AG04449 (cell line): ENCODE measurements around the gene CFAP65.

Source experiments
- CTCF ChIA-PET: fragments of 350-600 bp; formaldehyde crosslinking; extraction: SDS; loops from one replicate; lab custom pipeline; 2021; ENCODE audit warnings: antibody characterized with exemption; lab: Yijun Ruan, JAX
- POLR2A ChIA-PET: fragments of 400-600, 350-600 bp; formaldehyde crosslinking; extraction: SDS; loops from one replicate; lab custom pipeline; 2020; ENCODE audit warnings: antibody characterized with exemption, inconsistent platforms; lab: Yijun Ruan, JAX
- DNase-seq: peaks from one replicate; pipeline ENCODE4 v3.0.0-alpha.2; 2010; ENCODE audit warnings: low read depth, low spot score
- H3K4me3 ChIP-seq: 2 replicates; pipeline ENCODE4 v1.5.1; 2011; ENCODE audit warnings: low read depth, mild to moderate bottlenecking, control low read depth, low read length
- TF ChIP-seq, protein P1 (sequence below): IDR thresholded peaks from one replicate; pipeline ENCODE4 v1.5.1; 2011; ENCODE audit warnings: mild to moderate bottlenecking, moderate library complexity, low read length, control low read depth, inconsistent platforms; ENCODE audit not compliant: insufficient read depth; ENCODE audit errors: missing control alignments

Gene CFAP65

DNA sequence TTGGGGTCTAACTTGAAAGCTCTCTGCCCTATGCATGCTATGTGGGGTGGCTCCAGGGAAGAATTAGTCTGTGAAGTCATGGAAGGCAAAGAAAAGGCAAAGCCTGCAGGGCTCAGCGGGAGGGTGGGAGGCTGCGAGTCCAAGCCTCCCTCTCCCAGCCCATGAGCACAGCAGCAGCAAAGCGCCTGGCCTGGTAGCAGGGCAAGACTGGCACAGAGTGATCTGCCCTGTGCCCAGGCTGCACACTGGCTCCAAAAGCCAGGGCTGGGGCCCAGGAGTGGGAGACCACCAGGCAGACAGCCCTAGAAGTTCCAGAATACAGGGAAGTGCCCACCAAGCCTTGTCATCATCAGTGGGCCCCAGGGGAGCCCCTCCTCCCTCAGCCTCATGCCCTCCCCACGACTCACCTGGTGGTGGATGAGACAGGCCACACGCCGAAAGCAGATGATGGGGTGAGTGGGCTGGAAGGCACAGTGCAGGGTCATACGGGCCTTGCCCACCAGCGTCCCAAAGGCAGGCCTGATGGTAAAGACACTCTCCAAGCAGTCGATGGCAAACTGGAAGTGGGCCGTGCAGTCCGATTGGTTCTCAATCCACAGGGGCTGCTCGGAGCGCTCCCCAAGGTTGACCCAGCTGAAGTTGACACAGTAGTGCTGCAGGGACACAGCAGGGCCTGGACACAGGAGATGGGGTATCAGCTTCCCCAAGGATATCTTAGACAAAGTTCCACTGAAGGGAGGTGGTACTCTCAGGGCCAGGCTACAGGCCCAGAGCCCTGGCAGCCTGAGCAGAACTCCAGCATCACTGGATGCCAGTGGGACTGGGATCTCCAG lies 12.1 kb downstream of the CFAP65 start:
- H3K4me3 ChIP-seq: no peak overlapping the region
- ChIA-PET CTCF (interaction anchor here (0.6 to 11.4 kb wide), 45 partner anchors 9 to 270 kb away, joined by 3 to 366 read pairs (median 6); partner anchors contain the start of genes CDK5R2, CFAP65, IHH and NHEJ1), POLR2A (no interaction called here)
- TF ChIP-seq, protein P1, sequence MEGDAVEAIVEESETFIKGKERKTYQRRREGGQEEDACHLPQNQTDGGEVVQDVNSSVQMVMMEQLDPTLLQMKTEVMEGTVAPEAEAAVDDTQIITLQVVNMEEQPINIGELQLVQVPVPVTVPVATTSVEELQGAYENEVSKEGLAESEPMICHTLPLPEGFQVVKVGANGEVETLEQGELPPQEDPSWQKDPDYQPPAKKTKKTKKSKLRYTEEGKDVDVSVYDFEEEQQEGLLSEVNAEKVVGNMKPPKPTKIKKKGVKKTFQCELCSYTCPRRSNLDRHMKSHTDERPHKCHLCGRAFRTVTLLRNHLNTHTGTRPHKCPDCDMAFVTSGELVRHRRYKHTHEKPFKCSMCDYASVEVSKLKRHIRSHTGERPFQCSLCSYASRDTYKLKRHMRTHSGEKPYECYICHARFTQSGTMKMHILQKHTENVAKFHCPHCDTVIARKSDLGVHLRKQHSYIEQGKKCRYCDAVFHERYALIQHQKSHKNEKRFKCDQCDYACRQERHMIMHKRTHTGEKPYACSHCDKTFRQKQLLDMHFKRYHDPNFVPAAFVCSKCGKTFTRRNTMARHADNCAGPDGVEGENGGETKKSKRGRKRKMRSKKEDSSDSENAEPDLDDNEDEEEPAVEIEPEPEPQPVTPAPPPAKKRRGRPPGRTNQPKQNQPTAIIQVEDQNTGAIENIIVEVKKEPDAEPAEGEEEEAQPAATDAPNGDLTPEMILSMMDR: no peak
- no peak for DNase-seq

- TF ChIP-seq, protein P1: no peak
- ChIA-PET CTCF (interaction anchor here (1.0 to 11.4 kb wide), 16 partner anchors 8 to 271 kb away, joined by 3 to 366 read pairs (median 16); partner anchors contain the start of genes CDK5R2, CFAP65 and NHEJ1), POLR2A (no interaction called here)
- no peak for DNase-seq
- H3K4me3 ChIP-seq: no peak overlapping the region
Observed at GRCh38 chr2:219028141-219028540, 13.2 kb downstream of the CFAP65 start.

GRCh38 chr2:219027511-219028055 lies 13.7 kb downstream of the CFAP65 start:
- CTCF ChIA-PET: interaction anchor here (0.9 to 11.4 kb wide), 19 partner anchors 11 to 272 kb away, joined by 3 to 366 read pairs (median 4); partner anchors contain the start of genes CDK5R2, CFAP65 and NHEJ1

DNA sequence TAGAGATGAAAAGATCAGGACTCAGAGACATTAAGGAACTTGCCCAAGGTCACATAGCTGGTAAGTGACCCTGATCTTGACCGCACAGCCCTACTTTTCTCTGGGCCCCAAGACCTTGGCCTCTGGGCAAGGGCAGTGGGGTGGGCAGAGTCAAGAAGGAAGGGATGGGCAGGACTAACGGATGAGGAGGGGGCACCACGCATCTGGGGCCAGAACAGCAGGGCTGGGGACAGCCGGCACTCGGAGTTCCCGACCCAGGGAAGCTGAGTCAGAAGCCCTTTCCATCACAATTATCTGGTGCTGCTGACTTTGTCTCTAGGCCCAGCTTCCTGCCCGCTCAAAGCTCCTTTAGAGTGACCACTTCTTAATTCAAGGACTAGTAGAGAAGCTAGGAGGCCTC lies 14.4 kb downstream of the CFAP65 start:
- CTCF ChIA-PET: interaction anchor here (0.9 to 11.4 kb wide), 19 partner anchors 10 to 273 kb away, joined by 3 to 366 read pairs (median 5); partner anchors contain the start of genes CFAP65 and NHEJ1
- no peak for DNase-seq
- POLR2A ChIA-PET: no interaction called here
- TF ChIP-seq, protein P1: no peak
- H3K4me3 ChIP-seq: no peak overlapping the region

More at GRCh38 chr2:219027511-219028055, 13.7 kb downstream of the CFAP65 start:
- DNase-seq: no peak
- POLR2A ChIA-PET: no interaction called here
- TF ChIP-seq, protein P1: no peak
- H3K4me3 ChIP-seq: no peak overlapping the region

- H3K4me3 ChIP-seq: no peak overlapping the region
- DNase-seq: no peak
- CTCF ChIA-PET: interaction anchor here (1.1 to 11.4 kb wide), 12 partner anchors 9 to 274 kb away, joined by 3 to 366 read pairs (median 6); partner anchors contain the start of genes CFAP65 and NHEJ1
- POLR2A ChIA-PET: no interaction called here
- TF ChIP-seq, protein P1: no peak
Observed at GRCh38 chr2:219025637-219026585, 15.4 kb downstream of the CFAP65 start.
